GM12874 (cell line): Measurements from ENCODE around the gene CGN.

Source experiments
- CTCF ChIP-seq: IDR thresholded peaks from 2 replicates; pipeline ENCODE4 v1.5.1; 2011; ENCODE audit warnings: low read depth, mild to moderate bottlenecking, control low read depth, low read length, moderate library complexity; ENCODE audit not compliant: insufficient read depth

The CGN gene

GRCh38 chr1:151477066-151477465 is 34.1 kb upstream of the CGN start:
- no peak for TF ChIP-seq CTCF

- TF ChIP-seq CTCF: no peak
Measured at GRCh38 chr1:151478140-151478812, 32.9 kb upstream of the CGN start.

GRCh38 chr1:151478923-151479322 is 32.3 kb upstream of the CGN start:
- TF ChIP-seq CTCF: no peak

- no peak for TF ChIP-seq CTCF
Measured at GRCh38 chr1:151479462-151479861, 31.7 kb upstream of the CGN start.

- TF ChIP-seq CTCF: no peak
Measured at GRCh38 chr1:151482017-151482416, 29.2 kb upstream of the CGN start.

GRCh38 chr1:151485685-151486255 is 25.4 kb upstream of the CGN start:
- TF ChIP-seq CTCF: no peak

GRCh38 chr1:151486557-151486956 is 24.6 kb upstream of the CGN start:
- TF ChIP-seq CTCF: no peak
